Keratinocyte (primary cell): Measurements from ENCODE around the gene BLTP2. TPM values are rescaled to one million over a fixed set of nuclear protein-coding genes. Genes with fewer than 3 reads are reported as not detected.
A peak's percentile ranks its signal among the peaks of the same experiment; 100 is the strongest.

Source experiments
- DNase-seq: peaks from one replicate; pipeline ENCODE4 v3.0.0-alpha.2; 2011; ENCODE audit warnings: low read depth, missing footprints, low spot score
- FAIRE-seq: peaks from 2 replicates; lab custom pipeline; 2011; peaks lifted over from hg19 to GRCh38; lab: Jason Lieb, UNC
- H2AFZ ChIP-seq: 2 replicates; pipeline ENCODE4 v1.6.0; 2012; ENCODE audit warnings: low read length, control low read depth, inconsistent platforms; ENCODE audit not compliant: control insufficient read depth
- H3K27ac ChIP-seq: 2 replicates; pipeline ENCODE4 v1.5.1; 2011; ENCODE audit warnings: low read length; ENCODE audit not compliant: control insufficient read depth, insufficient read depth
- H3K27me3 ChIP-seq: 3 replicates; pipeline ENCODE4 v1.6.0; 2011; ENCODE audit warnings: low read length; ENCODE audit not compliant: control insufficient read depth, insufficient read depth; ENCODE audit errors: extremely low read depth
- H3K36me3 ChIP-seq, 2 experiments: 2 replicates in 1 of 2; 3 replicates in 1 of 2; pipeline ENCODE4 v1.5.1; 2011; ENCODE audit warnings: low read length in 2 of 2, mild to moderate bottlenecking in 1 of 2; ENCODE audit not compliant: control insufficient read depth in 2 of 2, insufficient read depth in 2 of 2; ENCODE audit errors: extremely low read depth in 1 of 2
- H3K4me1 ChIP-seq: 3 replicates; pipeline ENCODE4 v1.5.1; 2011; ENCODE audit warnings: low read length; ENCODE audit not compliant: control insufficient read depth, insufficient read depth; ENCODE audit errors: extremely low read depth
- H3K4me2 ChIP-seq: 3 replicates; pipeline ENCODE4 v1.6.0; 2011; ENCODE audit warnings: low read depth, low read length; ENCODE audit not compliant: control insufficient read depth, insufficient read depth; ENCODE audit errors: extremely low read depth
- H3K4me3 ChIP-seq, 3 experiments: fragments of 200-600 bp in 1 of 3; sonication (generic) in 1 of 3; 2 replicates in 2 of 3; 3 replicates in 1 of 3; pipeline ENCODE4 v1.5.1; 2011 to 2016; ENCODE audit warnings: low read length in 3 of 3, mild to moderate bottlenecking in 3 of 3, control low read depth in 2 of 3, inconsistent platforms in 1 of 3, low read depth in 1 of 3, mixed read lengths in 1 of 3, mixed run types in 1 of 3, moderate library complexity in 1 of 3; ENCODE audit not compliant: control insufficient read depth in 2 of 3, insufficient read depth in 2 of 3; ENCODE audit errors: extremely low read depth in 1 of 3
- H3K79me2 ChIP-seq: 2 replicates; pipeline ENCODE4 v1.6.0; 2012; ENCODE audit warnings: low read length; ENCODE audit not compliant: control insufficient read depth, insufficient read depth
- H3K9ac ChIP-seq: 3 replicates; pipeline ENCODE4 v1.6.0; 2011; ENCODE audit warnings: low read length; ENCODE audit not compliant: control insufficient read depth, insufficient read depth; ENCODE audit errors: extremely low read depth
- H3K9me1 ChIP-seq: 3 replicates; pipeline ENCODE4 v1.6.0; 2011; ENCODE audit warnings: low read length; ENCODE audit not compliant: control insufficient read depth, insufficient read depth; ENCODE audit errors: extremely low read depth
- H3K9me3 ChIP-seq: 2 replicates; pipeline ENCODE4 v1.5.1; 2012; ENCODE audit warnings: low read depth, low read length; ENCODE audit not compliant: control insufficient read depth
- H4K20me1 ChIP-seq: 3 replicates; pipeline ENCODE4 v1.6.0; 2011; ENCODE audit warnings: low read length; ENCODE audit not compliant: control insufficient read depth, insufficient read depth; ENCODE audit errors: extremely low read depth
- CTCF ChIP-seq, 3 experiments: IDR thresholded peaks in 1 of 3; conservative IDR thresholded peaks in 1 of 3; optimal IDR thresholded peaks in 1 of 3; 2 replicates in 2 of 3; 3 replicates in 1 of 3; pipeline versions ENCODE3 to v1.5.1; 2011; ENCODE audit warnings: low read length in 3 of 3, mild to moderate bottlenecking in 3 of 3, moderate library complexity in 2 of 3, control low read depth in 1 of 3, inconsistent platforms in 1 of 3; ENCODE audit not compliant: insufficient read depth in 2 of 3; ENCODE audit errors: extremely low read depth in 1 of 3
- EZH2 ChIP-seq: IDR thresholded peaks from one replicate; pipeline ENCODE4 v1.6.1; 2012; ENCODE audit warnings: inconsistent platforms, mild to moderate bottlenecking, low read length, moderate library complexity
- dilution Hi-C: fragments of 300-500 bp; cut with MboI; formaldehyde crosslinking; loops from one replicate; pipeline ENCODE4 v1.7.0; 2020; ENCODE audit warnings: low sequenced_read_pairs; ENCODE audit not compliant: extremely low pct_ligation_motif_present
- polyA plus RNA-seq, 5 experiments: library from polyadenylated mRNA; depleted of rRNA in 3 of 5; stranded (reverse) in 3 of 5; stranded (forward) in 1 of 5; unstranded in 1 of 5; fragments of >200 nt; gene quantifications; 1 replicate in 1 of 5; 2 replicates in 3 of 5; 3 replicates in 1 of 5; pipeline versions ENCODE4 v1.2.1 to v1.2.3, GENCODE V29; 2011 to 2012; ENCODE audit warnings: missing spikeins in 2 of 5, low read depth in 1 of 5, low replicate concordance in 1 of 5

Gene BLTP2
- polyA plus RNA-seq, 1 donor (not counting 4 experiments of a cell fraction or from before 2014, with no cell fraction given): 98.2 TPM

DNA sequence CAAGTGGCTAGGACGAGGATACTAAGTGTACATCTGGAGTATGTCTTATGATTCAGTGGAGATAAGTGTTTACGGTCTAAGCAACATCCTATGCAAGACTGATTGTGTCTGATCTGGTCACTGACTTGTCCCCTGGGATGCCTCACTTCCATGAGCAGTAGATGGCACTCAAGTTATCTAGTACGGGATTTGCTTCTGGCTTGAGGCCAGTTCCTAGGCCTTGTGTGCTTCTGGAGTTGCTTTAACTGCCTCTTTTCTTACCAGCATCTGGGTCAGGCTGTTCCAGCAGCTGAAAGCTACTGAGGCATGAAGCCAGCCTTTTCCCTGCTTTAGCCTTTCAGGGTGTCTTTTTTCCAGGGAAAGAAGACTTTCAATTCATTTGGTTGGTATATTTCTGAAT is 40.0 kb upstream of the BLTP2 start:
- Histone ChIP-seq H3K4me2 (no peak overlapping the region), H3K9me1 (no peaks in the 10 kb centered on the region), H3K27ac (no peak overlapping the region), H3K4me3 (no peak overlapping the region), H3K79me2 (no peaks in the 10 kb centered on the region), H4K20me1 (peaks cover 2% of the 10 kb centered on the region), H3K4me1 (no peaks in the 10 kb centered on the region), H3K9ac (no peak overlapping the region), H3K36me3 (peaks cover 52 to 63% of the 10 kb centered on the region in 2 experiments), H3K9me3 (no peaks in the 10 kb centered on the region), H2AFZ (no peak overlapping the region), H3K27me3 (no peaks in the 10 kb centered on the region)
- dilution Hi-C loops: no loop called here
- DNase-seq (no peak), FAIRE-seq (no peak)
- TF ChIP-seq EZH2 (no peak), CTCF (optimal IDR thresholded peaks at IDR 0.05 in 1 of 3, IDR thresholded peaks at IDR 0.05 in 1 of 3, conservative IDR thresholded peaks at IDR 0.05 in 1 of 3; ENCODE audit: extremely low read depth in 1 of 3, insufficient read depth in 2 of 3, low read length in 3 of 3) (peak in 1 of 3 experiments; percentile 26)

- H3K36me3 ChIP-seq: peaks cover 50 to 63% of the 10 kb centered on the region in 2 experiments
- dilution Hi-C loops: no loop called here
- H4K20me1 ChIP-seq: no peaks in the 10 kb centered on the region
- no peaks in the 10 kb centered on the region for H3K9me3 ChIP-seq
- TF ChIP-seq EZH2 (no peak), CTCF (optimal IDR thresholded peaks at IDR 0.05 in 1 of 3, IDR thresholded peaks at IDR 0.05 in 1 of 3, conservative IDR thresholded peaks at IDR 0.05 in 1 of 3; ENCODE audit: extremely low read depth in 1 of 3, insufficient read depth in 2 of 3, low read length in 3 of 3) (no peak)
- H3K4me1 ChIP-seq: no peaks in the 10 kb centered on the region
- H3K27me3 ChIP-seq: no peaks in the 10 kb centered on the region
- H3K4me2 ChIP-seq: no peak overlapping the region
- H2AFZ ChIP-seq: no peak overlapping the region
- H3K79me2 ChIP-seq: no peaks in the 10 kb centered on the region
- H3K9me1 ChIP-seq: no peaks in the 10 kb centered on the region
- FAIRE-seq (no peak), DNase-seq (no peak)
- no peak overlapping the region for H3K9ac ChIP-seq
- no peak overlapping the region for H3K27ac ChIP-seq
- no peak overlapping the region for H3K4me3 ChIP-seq
These were observed 37.7 kb upstream of the BLTP2 start for GRCh38 chr17:28682655-28683054.
